HG02852 (cell line): ENCODE data around the gene ULK4.
"Not testable (repeated sequence)": the region's sequence is repeated elsewhere in the genome, so short reads cannot be mapped to it uniquely, and the experiment has no call there.

Experiments used
- ATAC-seq: cut with Tn5 transposase; IDR thresholded peaks from one replicate; pipeline ENCODE4 v1.9.1; 2021; ENCODE audit warnings: mild to moderate bottlenecking, moderate library complexity; ENCODE audit not compliant: unreplicated experiment

Gene ULK4

GRCh38 chr3:41695806-41696205, 266.1 kb downstream of the ULK4 start:
- not testable (repeated sequence) for ATAC-seq

GRCh38 chr3:41693799-41694198, 268.1 kb downstream of the ULK4 start:
- ATAC-seq: no peak

- no peak for ATAC-seq
Observed at GRCh38 chr3:41690766-41691563, 270.9 kb downstream of the ULK4 start.

- no peak for ATAC-seq
Observed at GRCh38 chr3:41688595-41689380, 273.1 kb downstream of the ULK4 start.

DNA sequence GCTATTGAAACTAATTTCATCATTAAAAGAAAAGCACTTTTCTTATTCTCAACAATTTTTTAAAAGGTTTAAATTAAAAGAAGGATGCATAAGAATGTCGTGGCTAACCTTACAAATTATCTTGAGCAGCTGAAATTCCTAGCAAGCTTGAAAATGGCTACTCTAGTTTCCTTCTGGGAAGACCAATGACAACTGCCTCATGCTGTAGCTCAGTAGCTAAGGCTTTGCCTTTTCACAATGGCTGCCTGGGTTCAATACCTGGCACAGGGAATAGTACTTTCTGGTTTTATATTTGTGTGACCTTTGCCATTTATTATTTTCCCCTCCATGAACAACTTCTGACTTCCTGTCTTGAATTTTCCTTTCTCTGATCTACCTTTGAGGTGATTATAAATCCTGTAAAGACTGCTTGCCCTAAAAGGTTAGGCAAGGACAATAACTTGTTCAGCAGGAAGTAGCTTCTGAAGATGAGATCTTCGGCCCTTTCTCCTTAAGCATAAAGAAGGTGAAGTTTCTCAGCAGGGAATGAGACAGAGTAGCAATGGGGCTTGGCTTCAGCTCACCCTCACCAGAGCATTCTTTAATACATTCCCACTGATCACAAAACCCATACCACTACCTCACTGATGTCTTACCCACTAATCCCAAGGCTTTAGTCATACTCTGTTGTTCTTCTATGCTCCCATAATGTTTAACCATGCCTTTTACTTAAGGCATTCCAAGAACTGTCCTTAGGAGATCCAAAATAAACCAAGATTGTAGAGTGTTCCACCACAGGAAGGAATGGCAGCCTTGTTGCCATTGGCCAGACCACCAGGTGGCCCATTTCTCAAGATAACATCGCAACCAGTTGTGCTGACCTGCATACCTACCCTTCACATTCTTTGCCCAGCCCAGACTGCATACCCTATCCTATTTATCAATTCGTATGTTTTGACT, 276.8 kb downstream of the ULK4 start:
- no peak for ATAC-seq

GRCh38 chr3:41683666-41684350, 278.1 kb downstream of the ULK4 start:
- ATAC-seq: no peak

GRCh38 chr3:41682996-41683395, 278.9 kb downstream of the ULK4 start:
- ATAC-seq: no peak

DNA sequence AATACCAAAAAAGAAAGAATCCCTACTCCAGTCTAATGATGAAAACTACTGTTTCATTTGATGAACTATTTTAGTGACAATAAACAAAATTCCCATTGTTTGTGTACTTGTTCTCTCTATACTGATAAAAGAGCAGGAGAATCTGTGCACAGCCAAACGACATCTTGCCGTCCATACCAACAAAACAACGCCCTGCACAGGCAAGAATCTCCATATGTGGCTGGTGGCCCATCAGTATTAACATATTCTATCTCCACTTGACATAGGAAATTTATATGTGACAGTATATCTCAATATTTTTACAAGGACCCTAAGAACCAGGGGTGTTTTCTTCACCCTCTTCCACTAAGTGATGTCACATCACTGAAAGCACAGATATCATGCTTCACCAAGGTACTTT, 279.5 kb downstream of the ULK4 start:
- no peak for ATAC-seq

GRCh38 chr3:41681479-41681878, 280.4 kb downstream of the ULK4 start:
- ATAC-seq: no peak

- ATAC-seq: no peak
Observed at GRCh38 chr3:41679374-41679773, 282.5 kb downstream of the ULK4 start.

GRCh38 chr3:41675102-41675501, 286.8 kb downstream of the ULK4 start:
- not testable (repeated sequence) for ATAC-seq

GRCh38 chr3:41674449-41674848, 287.5 kb downstream of the ULK4 start:
- ATAC-seq: no peak

DNA sequence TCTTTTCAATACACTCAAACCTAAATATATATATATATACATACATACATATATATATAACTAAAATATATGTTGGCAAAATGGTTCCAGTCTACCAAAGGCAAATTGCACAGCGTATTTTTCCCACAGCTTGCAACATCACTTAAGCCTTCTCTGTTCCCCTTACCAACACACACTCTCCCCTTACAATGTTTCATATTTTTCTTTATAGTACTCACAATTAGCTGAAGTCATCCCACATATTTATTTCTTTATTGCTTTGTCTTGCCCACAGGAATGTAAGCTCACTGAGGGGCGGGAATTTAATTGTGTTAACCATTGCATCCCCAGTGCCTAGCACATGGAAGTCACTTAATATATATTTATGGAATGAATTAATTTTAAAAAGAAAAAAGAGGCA, 288.3 kb downstream of the ULK4 start:
- ATAC-seq: no peak

DNA sequence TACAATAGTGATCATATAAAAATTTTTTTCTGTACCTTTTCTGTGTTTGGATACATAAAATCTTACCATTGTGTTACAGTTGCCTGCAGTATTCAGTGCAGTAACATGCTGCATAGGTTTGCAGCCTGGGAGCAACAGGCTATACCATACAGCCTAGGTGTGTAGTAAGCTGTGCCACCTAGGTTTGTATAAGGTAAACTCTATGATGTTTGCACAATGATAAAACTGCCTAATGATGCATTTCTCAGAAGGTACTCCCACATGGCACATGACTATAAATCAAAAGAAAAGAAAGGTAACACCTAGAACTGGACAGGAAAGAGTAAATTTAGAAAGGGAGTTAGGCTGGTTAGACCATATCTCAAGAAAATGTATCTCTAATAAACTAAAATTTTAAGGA, 293.5 kb downstream of the ULK4 start:
- no peak for ATAC-seq

GRCh38 chr3:41662288-41662687, 299.6 kb downstream of the ULK4 start:
- ATAC-seq: no peak

DNA sequence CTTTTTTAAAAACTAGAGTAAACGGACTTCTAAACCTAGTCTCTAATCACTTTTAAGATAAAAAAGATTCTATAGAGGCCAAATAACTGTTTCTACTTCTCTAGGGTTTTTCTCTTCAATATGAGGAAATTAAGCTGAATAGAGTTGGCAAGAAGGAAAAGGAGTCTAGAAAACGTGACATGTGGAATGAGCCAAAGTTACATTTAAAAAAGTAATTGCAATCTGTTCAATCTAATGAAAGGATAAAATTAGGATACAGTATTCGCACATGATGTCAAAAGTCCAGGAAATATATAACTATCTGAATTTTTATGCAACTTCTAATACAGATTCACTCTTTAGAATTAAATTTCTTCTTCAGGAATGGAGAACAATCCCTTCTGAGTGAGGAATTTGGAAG, 300.1 kb downstream of the ULK4 start:
- no peak for ATAC-seq

DNA sequence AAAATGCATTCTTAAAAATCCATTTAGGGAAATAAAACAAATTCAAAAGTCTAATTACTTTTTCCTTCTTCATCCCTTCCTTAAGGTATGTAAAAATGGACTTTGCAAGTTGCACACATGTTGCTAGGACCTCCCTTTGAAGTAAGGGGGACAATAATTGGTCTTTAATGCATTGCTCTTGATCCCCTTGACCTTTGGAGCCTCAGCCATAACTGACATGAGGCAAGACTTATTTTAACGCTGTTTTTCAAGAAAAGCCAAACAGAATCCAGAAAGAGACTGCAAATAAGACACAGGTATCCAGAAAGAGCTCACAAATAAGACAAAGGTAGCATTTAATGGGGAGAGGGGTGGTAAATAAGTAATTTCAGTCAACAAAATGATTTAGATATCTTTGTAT, 301.4 kb downstream of the ULK4 start:
- ATAC-seq: no peak

- no peak for ATAC-seq
Observed at GRCh38 chr3:41653571-41654239, 308.2 kb downstream of the ULK4 start.

DNA sequence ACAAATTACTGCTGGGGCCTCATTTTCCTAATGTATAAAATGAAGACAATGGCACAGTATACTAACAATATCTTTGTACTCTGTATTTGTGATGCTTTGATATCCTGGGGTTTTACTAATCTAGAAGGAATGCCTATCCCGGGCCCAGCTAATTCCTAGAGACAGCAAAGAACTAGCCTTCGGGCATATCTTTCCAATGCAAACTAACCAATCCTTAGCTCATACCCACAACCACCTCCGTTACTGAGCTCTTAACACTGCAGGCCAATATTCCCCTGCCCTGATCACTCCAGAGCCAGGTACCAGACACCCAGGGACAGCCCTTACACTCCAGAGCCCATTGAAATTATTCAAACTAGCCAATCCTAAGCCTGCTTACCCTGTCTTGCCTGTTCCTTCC, 309.0 kb downstream of the ULK4 start:
- ATAC-seq: no peak

- ATAC-seq: no peak
Observed at GRCh38 chr3:41652506-41652905, 309.4 kb downstream of the ULK4 start.
